Progenitor cell of endocrine pancreas (in vitro differentiated cells): ENCODE results near the gene METTL1. TPM values are rescaled to one million over a fixed set of nuclear protein-coding genes. Genes with fewer than 3 reads are reported as not detected.
A peak's percentile ranks its signal among the peaks of the same experiment; 100 is the strongest.

Experiments
- DNase-seq: peaks from one replicate; pipeline ENCODE4 v3.0.0; 2021; ENCODE audit warnings: low spot score; ENCODE audit not compliant: unreplicated experiment
- H3K27ac Mint-ChIP-seq: 2 replicates; pipeline ENCODE4 v1.8.0; 2021; ENCODE audit warnings: mild to moderate bottlenecking, moderate library complexity, mixed read lengths
- H3K27me3 Mint-ChIP-seq: 2 replicates; pipeline ENCODE4 v1.8.0; 2021; ENCODE audit warnings: mixed read lengths
- H3K36me3 Mint-ChIP-seq: 2 replicates; pipeline ENCODE4 v1.8.0; 2022; ENCODE audit warnings: mixed read lengths; ENCODE audit not compliant: insufficient read depth
- H3K4me1 Mint-ChIP-seq: 2 replicates; pipeline ENCODE4 v1.8.0; 2021; ENCODE audit warnings: low read depth, mixed read lengths
- H3K4me3 Mint-ChIP-seq: 2 replicates; pipeline ENCODE4 v1.8.0; 2021; ENCODE audit warnings: low read depth, mild to moderate bottlenecking, moderate library complexity, mixed read lengths
- H3K9me3 Mint-ChIP-seq: 2 replicates; pipeline ENCODE4 v1.8.0; 2021; ENCODE audit warnings: low read depth, mixed read lengths
- total RNA-seq: library from RNA; stranded (reverse); gene quantifications from 2 replicates; pipeline ENCODE4 v1.2.1, GENCODE V29; 2021
- TF ChIP-seq, protein P1 (sequence below): fragments of 200-600 bp; sonication (generic); IDR thresholded peaks from one replicate; pipeline ENCODE4 v1.5.0; 2021; ENCODE audit warnings: antibody characterized with exemption, mild to moderate bottlenecking; ENCODE audit not compliant: unreplicated experiment

The METTL1 gene
- total RNA-seq, 1 donor from 2014 or later, result 23.3 TPM

DNA sequence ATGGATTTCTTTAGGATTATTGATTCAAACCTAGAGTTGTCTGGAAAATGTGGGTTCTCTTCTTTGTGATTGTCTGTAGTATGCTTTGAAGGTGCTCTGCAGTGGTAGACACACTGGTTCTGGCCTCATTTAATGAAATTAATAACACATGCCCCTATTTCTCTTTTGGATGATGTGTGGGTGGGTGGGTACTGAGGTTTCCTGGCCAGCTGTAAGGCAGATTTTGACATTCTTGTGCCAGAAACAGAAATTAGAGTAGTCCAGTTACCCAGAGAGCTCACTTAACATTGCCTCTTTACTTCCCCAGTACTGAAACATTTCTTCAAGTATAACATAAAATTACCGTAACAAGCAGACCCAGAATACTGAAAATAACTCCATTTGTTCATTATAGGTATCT is 25.1 kb upstream of the METTL1 start:
- no peaks in the 10 kb centered on the region for H3K27me3 Mint-ChIP-seq
- H3K4me3 Mint-ChIP-seq, result no peak overlapping the region
- DNase-seq, result no peak

DNA sequence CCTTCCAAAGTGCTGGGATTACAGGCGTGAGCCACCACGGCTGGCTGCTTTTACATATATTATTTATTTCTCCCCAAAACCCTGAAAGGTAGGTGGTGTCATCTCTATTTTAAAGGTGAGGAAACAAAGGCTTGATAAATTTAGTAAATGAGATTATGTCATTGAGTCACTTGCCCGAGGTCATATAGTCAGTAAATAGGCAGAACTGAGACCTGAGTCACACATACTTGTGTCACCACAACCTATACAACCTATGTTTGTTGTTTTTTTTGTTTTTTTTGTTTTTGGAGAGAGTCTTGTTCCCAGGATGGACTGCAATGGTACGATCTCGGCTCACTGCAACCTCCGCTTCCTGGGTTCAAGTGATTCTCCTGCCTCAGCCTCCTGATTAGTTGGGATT is 23.4 kb upstream of the METTL1 start:
- H3K27me3 Mint-ChIP-seq, result no peaks in the 10 kb centered on the region
- no peaks in the 10 kb centered on the region for H3K9me3 Mint-ChIP-seq
- TF ChIP-seq, protein P1, sequence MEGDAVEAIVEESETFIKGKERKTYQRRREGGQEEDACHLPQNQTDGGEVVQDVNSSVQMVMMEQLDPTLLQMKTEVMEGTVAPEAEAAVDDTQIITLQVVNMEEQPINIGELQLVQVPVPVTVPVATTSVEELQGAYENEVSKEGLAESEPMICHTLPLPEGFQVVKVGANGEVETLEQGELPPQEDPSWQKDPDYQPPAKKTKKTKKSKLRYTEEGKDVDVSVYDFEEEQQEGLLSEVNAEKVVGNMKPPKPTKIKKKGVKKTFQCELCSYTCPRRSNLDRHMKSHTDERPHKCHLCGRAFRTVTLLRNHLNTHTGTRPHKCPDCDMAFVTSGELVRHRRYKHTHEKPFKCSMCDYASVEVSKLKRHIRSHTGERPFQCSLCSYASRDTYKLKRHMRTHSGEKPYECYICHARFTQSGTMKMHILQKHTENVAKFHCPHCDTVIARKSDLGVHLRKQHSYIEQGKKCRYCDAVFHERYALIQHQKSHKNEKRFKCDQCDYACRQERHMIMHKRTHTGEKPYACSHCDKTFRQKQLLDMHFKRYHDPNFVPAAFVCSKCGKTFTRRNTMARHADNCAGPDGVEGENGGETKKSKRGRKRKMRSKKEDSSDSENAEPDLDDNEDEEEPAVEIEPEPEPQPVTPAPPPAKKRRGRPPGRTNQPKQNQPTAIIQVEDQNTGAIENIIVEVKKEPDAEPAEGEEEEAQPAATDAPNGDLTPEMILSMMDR, result no peak
- peaks cover 10% of the 10 kb centered on the region for H3K36me3 Mint-ChIP-seq
- no peak overlapping the region for H3K27ac Mint-ChIP-seq
- H3K4me3 Mint-ChIP-seq, result no peak overlapping the region
- H3K4me1 Mint-ChIP-seq, result no peaks in the 10 kb centered on the region
- no peak for DNase-seq

More for the DNA sequence above, 25.1 kb upstream of the METTL1 start:
- no peak overlapping the region for H3K27ac Mint-ChIP-seq
- no peaks in the 10 kb centered on the region for H3K4me1 Mint-ChIP-seq
- TF ChIP-seq, protein P1, result no peak
- H3K9me3 Mint-ChIP-seq, result no peaks in the 10 kb centered on the region
- H3K36me3 Mint-ChIP-seq, result peaks cover 11% of the 10 kb centered on the region

DNA sequence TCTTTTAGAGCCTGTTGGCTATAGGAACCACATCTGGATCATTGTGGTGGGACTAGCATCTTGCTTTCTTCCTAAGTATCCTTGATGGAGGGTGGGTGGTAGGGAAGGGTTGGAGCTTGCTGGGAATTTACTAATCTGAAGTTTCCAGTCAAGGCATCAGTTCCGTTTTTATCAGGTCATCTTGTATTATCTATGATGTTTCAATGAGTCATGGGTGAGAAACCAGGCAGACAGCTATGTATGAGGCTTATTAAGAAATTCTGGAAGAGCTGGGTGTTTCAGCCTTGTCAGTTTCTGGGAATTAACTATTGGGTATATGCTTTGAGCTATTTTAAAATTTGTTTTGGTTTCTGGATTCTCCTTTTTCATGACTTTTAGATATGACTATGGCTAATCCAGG is 22.0 kb upstream of the METTL1 start:
- TF ChIP-seq, protein P1, result no peak
- DNase-seq, result no peak
- H3K9me3 Mint-ChIP-seq, result no peaks in the 10 kb centered on the region
- no peak overlapping the region for H3K27ac Mint-ChIP-seq
- H3K36me3 Mint-ChIP-seq, result peaks cover 10% of the 10 kb centered on the region
- no peaks in the 10 kb centered on the region for H3K27me3 Mint-ChIP-seq
- no peak overlapping the region for H3K4me3 Mint-ChIP-seq
- H3K4me1 Mint-ChIP-seq, result no peaks in the 10 kb centered on the region

DNA sequence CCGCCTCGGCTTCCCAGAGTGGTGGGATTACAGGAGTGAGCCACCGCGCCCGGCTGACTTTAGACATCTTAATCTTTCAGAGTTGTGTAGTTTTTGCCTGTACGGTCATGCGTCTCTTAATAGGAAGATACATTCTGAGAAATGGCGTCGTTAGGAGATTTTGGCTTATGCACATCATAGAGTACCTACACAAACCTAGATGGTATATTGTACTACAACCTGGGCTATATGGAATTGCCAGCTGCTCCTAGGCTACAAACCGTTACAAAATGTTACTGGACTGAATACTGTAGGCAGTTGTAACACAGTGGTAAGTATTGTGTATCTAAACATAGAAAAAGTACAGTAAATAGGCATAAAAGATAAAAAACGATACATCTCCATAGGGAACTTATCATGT is 12.0 kb upstream of the METTL1 start:
- peaks cover 13% of the 10 kb centered on the region for H3K36me3 Mint-ChIP-seq
- H3K4me1 Mint-ChIP-seq, result peaks cover 12% of the 10 kb centered on the region
- no peaks in the 10 kb centered on the region for H3K27me3 Mint-ChIP-seq
- TF ChIP-seq, protein P1, result no peak
- H3K4me3 Mint-ChIP-seq, result peak overlapping the region; percentile 66
- no peak for DNase-seq
- peak overlapping the region; percentile 24 for H3K27ac Mint-ChIP-seq
- H3K9me3 Mint-ChIP-seq, result no peaks in the 10 kb centered on the region

DNA sequence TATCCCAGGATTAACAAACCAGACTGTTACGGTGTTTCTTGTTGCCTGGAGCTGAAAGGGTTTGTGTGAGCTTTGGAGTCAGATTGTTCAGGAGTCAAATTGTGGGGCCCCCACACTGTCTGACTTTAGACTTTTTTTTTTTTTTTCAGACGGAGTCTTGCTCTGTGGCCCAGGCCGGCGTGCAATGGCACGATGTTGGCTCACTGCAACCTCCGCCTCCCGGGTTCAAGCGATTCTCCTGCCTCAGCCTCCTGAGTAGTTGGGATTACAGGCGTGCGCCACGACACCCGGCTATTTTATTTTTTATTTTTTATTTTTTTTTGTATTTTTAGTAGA is 11.5 kb upstream of the METTL1 start:
- Mint-ChIP-seq H3K27me3 (no peaks in the 10 kb centered on the region), H3K9me3 (no peaks in the 10 kb centered on the region), H3K4me3 (peak overlapping the region; percentile 100), H3K27ac (no peak overlapping the region), H3K36me3 (peaks cover 12% of the 10 kb centered on the region), H3K4me1 (peaks cover 12% of the 10 kb centered on the region)
- TF ChIP-seq, protein P1, result no peak
- DNase-seq, result no peak
